H9 (cell line): ENCODE results near the gene NT5C. TPM values are rescaled to one million over a fixed set of nuclear protein-coding genes. Genes with fewer than 3 reads are reported as not detected.
A peak's percentile ranks its signal among the peaks of the same experiment; 100 is the strongest.

Experiments used
- DNase-seq: peaks from one replicate; pipeline ENCODE4 v3.0.0-alpha.2; 2017
- H2AFZ ChIP-seq: one replicate; pipeline ENCODE4 v1.6.1; 2013; ENCODE audit warnings: mild to moderate bottlenecking, low read length, control low read depth, moderate library complexity
- H2AK5ac ChIP-seq: 2 replicates; pipeline ENCODE4 v1.6.1; 2013; ENCODE audit warnings: low read length, control low read depth, mixed read lengths; ENCODE audit not compliant: insufficient read length
- H2BK120ac ChIP-seq: one replicate; pipeline ENCODE4 v1.6.1; 2013; ENCODE audit warnings: low read depth, mild to moderate bottlenecking, low read length, control low read depth, inconsistent platforms; ENCODE audit not compliant: poor library complexity, severe bottlenecking
- H2BK12ac ChIP-seq: 2 replicates; pipeline ENCODE4 v1.6.1; 2013; ENCODE audit warnings: low read length, control low read depth, mixed read lengths, low read depth; ENCODE audit not compliant: insufficient read length
- H2BK15ac ChIP-seq: 2 replicates; pipeline ENCODE4 v1.6.1; 2013; ENCODE audit warnings: low read depth, low read length, control low read depth
- H2BK20ac ChIP-seq: one replicate; pipeline ENCODE4 v1.6.1; 2013; ENCODE audit warnings: low read depth, mild to moderate bottlenecking, low read length, control low read depth, inconsistent platforms; ENCODE audit not compliant: poor library complexity, severe bottlenecking
- H2BK5ac ChIP-seq: 2 replicates; pipeline ENCODE4 v1.6.1; 2013; ENCODE audit warnings: low read length, control low read depth, mixed read lengths; ENCODE audit not compliant: insufficient read length
- H3K14ac ChIP-seq: 2 replicates; pipeline ENCODE4 v1.6.1; 2013; ENCODE audit warnings: low read length, control low read depth; ENCODE audit not compliant: insufficient read depth
- H3K18ac ChIP-seq: 2 replicates; pipeline ENCODE4 v1.6.1; 2013; ENCODE audit warnings: low read depth, mild to moderate bottlenecking, mixed read lengths, low read length, control low read depth; ENCODE audit not compliant: insufficient read length
- H3K23ac ChIP-seq: 2 replicates; pipeline ENCODE4 v1.6.1; 2013; ENCODE audit warnings: low read length, control low read depth, mixed read lengths, low read depth; ENCODE audit not compliant: insufficient read length
- H3K23me2 ChIP-seq: 2 replicates; pipeline ENCODE4 v1.6.1; 2013; ENCODE audit warnings: low read depth, mild to moderate bottlenecking, mixed read lengths, low read length, control low read depth; ENCODE audit not compliant: insufficient read length, poor library complexity, severe bottlenecking
- H3K27ac ChIP-seq: 2 replicates; pipeline ENCODE4 v1.5.1; 2013; ENCODE audit warnings: low read length, control low read depth, mixed read lengths, low read depth; ENCODE audit not compliant: insufficient read length
- H3K27me3 ChIP-seq: 2 replicates; pipeline ENCODE4 v1.6.1; 2013; ENCODE audit warnings: low read length, control low read depth, inconsistent platforms; ENCODE audit not compliant: insufficient read depth
- H3K4ac ChIP-seq: 2 replicates; pipeline ENCODE4 v1.6.1; 2013; ENCODE audit warnings: low read depth, mild to moderate bottlenecking, control low read depth, inconsistent platforms, low read length, moderate library complexity
- H3K4me1 ChIP-seq: 2 replicates; pipeline ENCODE4 v1.6.1; 2013; ENCODE audit warnings: low read length, control low read depth, inconsistent platforms; ENCODE audit not compliant: insufficient read depth
- H3K4me2 ChIP-seq: 2 replicates; pipeline ENCODE4 v1.6.1; 2013; ENCODE audit warnings: low read length, control low read depth, mixed read lengths; ENCODE audit not compliant: insufficient read length, insufficient read depth
- H3K56ac ChIP-seq: 2 replicates; pipeline ENCODE4 v1.6.1; 2013; ENCODE audit warnings: low read depth, mild to moderate bottlenecking, mixed read lengths, low read length, control low read depth; ENCODE audit not compliant: insufficient read length
- H3K79me1 ChIP-seq: 2 replicates; pipeline ENCODE4 v1.6.1; 2013; ENCODE audit warnings: low read depth, mild to moderate bottlenecking, moderate library complexity, low read length, control low read depth, inconsistent platforms; ENCODE audit not compliant: insufficient read depth, poor library complexity, severe bottlenecking
- H3K79me2 ChIP-seq: 2 replicates; pipeline ENCODE4 v1.6.1; 2013; ENCODE audit warnings: low read length, control low read depth, inconsistent platforms; ENCODE audit not compliant: insufficient read depth
- H3K9ac ChIP-seq: 2 replicates; pipeline ENCODE4 v1.6.1; 2013; ENCODE audit warnings: low read length, control low read depth, mixed read lengths; ENCODE audit not compliant: insufficient read length; ENCODE audit errors: extremely low read depth
- H3K9me3 ChIP-seq: one replicate; pipeline ENCODE4 v1.6.1; 2013; ENCODE audit warnings: low read depth, low read length, inconsistent platforms; ENCODE audit not compliant: control insufficient read depth
- H3T11ph ChIP-seq: one replicate; pipeline ENCODE4 v1.6.1; 2013; ENCODE audit warnings: mild to moderate bottlenecking, low read length, control low read depth, inconsistent platforms
- H4K20me1 ChIP-seq: one replicate; pipeline ENCODE4 v1.6.1; 2013; ENCODE audit not compliant: control insufficient read depth, insufficient read length, insufficient read depth
- H4K5ac ChIP-seq: 2 replicates; pipeline ENCODE4 v1.6.1; 2013; ENCODE audit warnings: low read depth, mild to moderate bottlenecking, mixed read lengths, low read length, control low read depth; ENCODE audit not compliant: insufficient read length
- H4K8ac ChIP-seq: replicated peaks from 2 replicates; pipeline ENCODE4 v1.6.1; 2013; ENCODE audit warnings: low read length, control low read depth, mixed read lengths, low read depth; ENCODE audit not compliant: insufficient read length
- H4K91ac ChIP-seq: 2 replicates; pipeline ENCODE4 v1.6.1; 2013; ENCODE audit warnings: low read depth, mild to moderate bottlenecking, moderate library complexity, mixed read lengths, low read length, control low read depth; ENCODE audit not compliant: insufficient read length
- H3K27ac Mint-ChIP-seq, 3 experiments: 2 replicates in 2 of 3; 3 replicates in 1 of 3; pipeline ENCODE4 v1.8.0; 2020 to 2021; ENCODE audit warnings: mixed read lengths in 3 of 3, mild to moderate bottlenecking in 1 of 3, moderate library complexity in 1 of 3
- H3K27me3 Mint-ChIP-seq: 2 replicates; pipeline ENCODE4 v1.8.0; 2021; ENCODE audit warnings: low read depth, mild to moderate bottlenecking, moderate library complexity, mixed read lengths
- H3K36me3 Mint-ChIP-seq, 3 experiments: 2 replicates in 2 of 3; 3 replicates in 1 of 3; pipeline ENCODE4 v1.8.0; 2020 to 2021; ENCODE audit warnings: low read depth in 3 of 3, mixed read lengths in 3 of 3; ENCODE audit not compliant: insufficient read depth in 1 of 3
- H3K4me1 Mint-ChIP-seq, 2 experiments: 2 replicates each; pipeline ENCODE4 v1.8.0; 2020; ENCODE audit warnings: mixed read lengths in 2 of 2
- H3K4me3 Mint-ChIP-seq, 2 experiments: 2 replicates in 1 of 2; 3 replicates in 1 of 2; pipeline ENCODE4 v1.8.0; 2020 to 2021; ENCODE audit warnings: mild to moderate bottlenecking in 2 of 2, mixed read lengths in 2 of 2, moderate library complexity in 1 of 2
- H3K9me3 Mint-ChIP-seq, 2 experiments: 2 replicates in 1 of 2; 3 replicates in 1 of 2; pipeline ENCODE4 v1.8.0; 2020; ENCODE audit warnings: mild to moderate bottlenecking in 2 of 2, mixed read lengths in 2 of 2, moderate library complexity in 1 of 2
- WGBS: extraction: QIAGEN DNeasy Blood & Tissue Kit; methylation state at CpG from one replicate; pipeline ENCODE4 v1.1.7; 2013; ENCODE audit warnings: missing lambda C conversion rate, low lambda C conversion rate, mixed read lengths; ENCODE audit not compliant: insufficient read length; ENCODE audit errors: extremely low coverage; 5-methylcytosine and 5-hydroxymethylcytosine counted together
- total RNA-seq: library from RNA; stranded (reverse); gene quantifications from 2 replicates; pipeline ENCODE4 v1.2.1, GENCODE V29; 2021
- TF ChIP-seq, protein P1 (sequence below): fragments of 200-600 bp; sonication (generic); conservative IDR thresholded peaks from 3 replicates; pipeline ENCODE4 v1.8.0; 2021; ENCODE audit warnings: antibody characterized with exemption, mild to moderate bottlenecking

The NT5C gene
- total RNA-seq, 1 experiment from 2014 or later = 77.7 TPM

DNA sequence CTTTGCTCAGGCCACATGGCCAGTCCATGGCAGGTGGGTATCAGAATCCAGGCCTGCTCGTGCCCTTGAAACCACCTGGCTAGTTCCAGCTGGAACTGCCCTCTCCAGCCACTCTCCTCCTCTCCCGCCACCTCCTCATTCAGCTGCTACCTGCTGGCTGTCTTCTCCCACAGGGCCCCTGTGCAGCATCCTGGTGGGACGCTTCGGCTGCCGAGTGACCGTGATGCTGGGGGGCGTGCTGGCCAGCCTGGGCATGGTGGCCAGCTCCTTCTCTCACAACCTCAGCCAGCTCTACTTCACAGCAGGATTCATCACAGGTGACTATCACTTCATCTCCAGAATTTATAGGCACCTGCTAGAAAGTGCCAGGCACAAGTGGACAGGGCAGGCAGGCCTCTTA lies 33.7 kb downstream of the NT5C start:
- Histone ChIP-seq H3K27me3 (no peaks in the 10 kb centered on the region), H2BK15ac (no peak overlapping the region), H3K4me2 (no peak overlapping the region), H2AK5ac (no peak overlapping the region), H3K23ac (no peak overlapping the region), H3K4ac (no peak overlapping the region), H3K18ac (no peak overlapping the region), H3K27ac (no peak overlapping the region), H2BK20ac (no peak overlapping the region), H4K5ac (no peak overlapping the region), H3K23me2 (no peaks in the 10 kb centered on the region), H3K9ac (no peak overlapping the region), H2BK120ac (no peak overlapping the region), H3K79me2 (no peaks in the 10 kb centered on the region), H4K8ac (no peak overlapping the region), H3K79me1 (no peaks in the 10 kb centered on the region), H3K4me1 (peaks cover 3% of the 10 kb centered on the region; the same call in 1 of the 2 replicates), H2AFZ (no peak overlapping the region), H3K56ac (no peak overlapping the region), H3K14ac (no peak overlapping the region), H4K91ac (no peak overlapping the region), H4K20me1 (no peaks in the 10 kb centered on the region), H2BK5ac (no peak overlapping the region), H3K9me3 (no peaks in the 10 kb centered on the region), H3T11ph (no peak overlapping the region), H2BK12ac (no peak overlapping the region)
- no peak for DNase-seq
- Mint-ChIP-seq H3K4me3 (no peak overlapping the region), H3K36me3 (peaks cover 7 to 44% (median 36%) of the 10 kb centered on the region in 3 experiments), H3K4me1 (peaks cover 9% of the 10 kb centered on the region in 2 experiments; a peak in 3 of 4 replicates), H3K9me3 (no peaks in the 10 kb centered on the region), H3K27ac (peak overlapping the region in 1 of 3 experiments; percentile 61; a peak in 1 of 7 replicates), H3K27me3 (no peaks in the 10 kb centered on the region)
- no CpG with 5 or more reads among the region's 7 CpGs for WGBS
- TF ChIP-seq, protein P1, sequence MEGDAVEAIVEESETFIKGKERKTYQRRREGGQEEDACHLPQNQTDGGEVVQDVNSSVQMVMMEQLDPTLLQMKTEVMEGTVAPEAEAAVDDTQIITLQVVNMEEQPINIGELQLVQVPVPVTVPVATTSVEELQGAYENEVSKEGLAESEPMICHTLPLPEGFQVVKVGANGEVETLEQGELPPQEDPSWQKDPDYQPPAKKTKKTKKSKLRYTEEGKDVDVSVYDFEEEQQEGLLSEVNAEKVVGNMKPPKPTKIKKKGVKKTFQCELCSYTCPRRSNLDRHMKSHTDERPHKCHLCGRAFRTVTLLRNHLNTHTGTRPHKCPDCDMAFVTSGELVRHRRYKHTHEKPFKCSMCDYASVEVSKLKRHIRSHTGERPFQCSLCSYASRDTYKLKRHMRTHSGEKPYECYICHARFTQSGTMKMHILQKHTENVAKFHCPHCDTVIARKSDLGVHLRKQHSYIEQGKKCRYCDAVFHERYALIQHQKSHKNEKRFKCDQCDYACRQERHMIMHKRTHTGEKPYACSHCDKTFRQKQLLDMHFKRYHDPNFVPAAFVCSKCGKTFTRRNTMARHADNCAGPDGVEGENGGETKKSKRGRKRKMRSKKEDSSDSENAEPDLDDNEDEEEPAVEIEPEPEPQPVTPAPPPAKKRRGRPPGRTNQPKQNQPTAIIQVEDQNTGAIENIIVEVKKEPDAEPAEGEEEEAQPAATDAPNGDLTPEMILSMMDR = no peak
